ENCODE data around the gene FER1L5. TPM values are rescaled to one million over a fixed set of nuclear protein-coding genes. Genes with fewer than 3 reads are reported as not detected.
"Not testable (repeated sequence)": the region's sequence is repeated elsewhere in the genome, so short reads cannot be mapped to it uniquely, and the experiment has no call there.

The FER1L5 gene
- total and polyA plus RNA-seq, 8 donors, result 0.29 to 1.1 (median 0.79) TPM

- DNase-seq, result no peak
- Histone ChIP-seq H3K9me3 (no peaks in the 10 kb centered on the region), H3K4me1 (no peaks in the 10 kb centered on the region), H3K4me3 (no peak overlapping the region), H3K27ac (no peak overlapping the region), H3K27me3 (no peaks in the 10 kb centered on the region), H3K36me3 (no peaks in the 10 kb centered on the region)
- no peak for ATAC-seq
- intact Hi-C loops (cut with DNase I), result no loop called here
- TF ChIP-seq, protein P1, sequence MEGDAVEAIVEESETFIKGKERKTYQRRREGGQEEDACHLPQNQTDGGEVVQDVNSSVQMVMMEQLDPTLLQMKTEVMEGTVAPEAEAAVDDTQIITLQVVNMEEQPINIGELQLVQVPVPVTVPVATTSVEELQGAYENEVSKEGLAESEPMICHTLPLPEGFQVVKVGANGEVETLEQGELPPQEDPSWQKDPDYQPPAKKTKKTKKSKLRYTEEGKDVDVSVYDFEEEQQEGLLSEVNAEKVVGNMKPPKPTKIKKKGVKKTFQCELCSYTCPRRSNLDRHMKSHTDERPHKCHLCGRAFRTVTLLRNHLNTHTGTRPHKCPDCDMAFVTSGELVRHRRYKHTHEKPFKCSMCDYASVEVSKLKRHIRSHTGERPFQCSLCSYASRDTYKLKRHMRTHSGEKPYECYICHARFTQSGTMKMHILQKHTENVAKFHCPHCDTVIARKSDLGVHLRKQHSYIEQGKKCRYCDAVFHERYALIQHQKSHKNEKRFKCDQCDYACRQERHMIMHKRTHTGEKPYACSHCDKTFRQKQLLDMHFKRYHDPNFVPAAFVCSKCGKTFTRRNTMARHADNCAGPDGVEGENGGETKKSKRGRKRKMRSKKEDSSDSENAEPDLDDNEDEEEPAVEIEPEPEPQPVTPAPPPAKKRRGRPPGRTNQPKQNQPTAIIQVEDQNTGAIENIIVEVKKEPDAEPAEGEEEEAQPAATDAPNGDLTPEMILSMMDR (IDR thresholded peaks at IDR 0.05), result no peak
Observed at GRCh38 chr2:96648306-96648930, 5.9 kb downstream of the FER1L5 start.

DNA sequence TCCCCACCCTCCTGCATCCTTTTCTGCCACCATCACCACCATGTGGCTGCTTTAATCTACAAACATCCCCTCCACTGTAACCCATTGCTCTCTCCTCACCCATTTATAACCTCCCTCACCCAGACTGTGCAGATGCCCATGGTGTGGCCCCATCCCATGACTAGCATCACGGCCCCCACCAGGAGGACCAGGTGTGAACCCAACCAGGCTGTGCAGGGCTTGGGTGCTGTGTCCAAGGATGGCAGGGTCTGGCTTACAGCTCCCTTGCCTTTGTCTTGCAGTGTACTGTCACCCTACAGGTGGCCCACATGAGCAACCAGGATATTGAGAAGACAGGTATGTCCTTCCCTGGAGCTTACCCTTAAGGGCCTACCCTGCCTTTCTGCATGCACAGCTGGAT lies 6.8 kb downstream of the FER1L5 start:
- TF ChIP-seq, protein P1 (IDR thresholded peaks at IDR 0.05), result no peak
- intact Hi-C loops (cut with DNase I), result no loop called here

DNA sequence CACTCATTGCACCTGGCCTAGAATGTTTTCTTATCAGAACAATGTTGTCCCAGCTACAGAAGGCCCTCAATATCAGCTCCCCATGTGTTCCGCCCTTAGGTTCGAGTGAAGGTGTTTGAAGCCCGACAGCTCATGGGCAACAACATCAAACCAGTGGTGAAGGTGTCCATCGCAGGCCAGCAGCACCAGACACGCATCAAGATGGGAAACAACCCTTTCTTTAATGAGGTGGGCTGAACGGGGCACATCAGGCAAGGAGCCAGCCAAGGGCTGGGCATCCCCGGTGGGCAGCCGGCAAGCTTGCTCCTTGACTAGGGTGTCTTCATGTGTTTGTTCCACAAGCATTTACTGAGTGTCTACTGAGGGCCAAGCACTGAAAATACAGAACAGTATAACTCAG lies 9.2 kb downstream of the FER1L5 start:
- no peak for ATAC-seq
- H3K4me1 ChIP-seq, result peaks cover 0 to 11% of the 10 kb centered on the region in 2 donors
- H3K36me3 ChIP-seq, result no peaks in the 10 kb centered on the region
- no peak overlapping the region for H3K27ac ChIP-seq
- no peaks in the 10 kb centered on the region for H3K27me3 ChIP-seq
- intact Hi-C loops (cut with DNase I), result no loop called here
- DNase-seq, result no peak
- H3K4me3 ChIP-seq, result no peak overlapping the region
- TF ChIP-seq, protein P1 (IDR thresholded peaks at IDR 0.05), result no peak
- no peaks in the 10 kb centered on the region for H3K9me3 ChIP-seq

More for the DNA sequence above, 6.8 kb downstream of the FER1L5 start:
- H3K9me3 ChIP-seq, result no peaks in the 10 kb centered on the region
- no peaks in the 10 kb centered on the region for H3K36me3 ChIP-seq
- H3K27ac ChIP-seq, result no peak overlapping the region
- no peak overlapping the region for H3K4me3 ChIP-seq
- H3K27me3 ChIP-seq, result no peaks in the 10 kb centered on the region
- DNase-seq (no peak), ATAC-seq (no peak)
- H3K4me1 ChIP-seq, result no peaks in the 10 kb centered on the region

GRCh38 chr2:96654791-96655190 lies 12.2 kb downstream of the FER1L5 start:
- ATAC-seq; H3K36me3 ChIP-seq; H3K27me3 ChIP-seq; intact Hi-C loops (cut with DNase I); DNase-seq; H3K4me3 ChIP-seq; H3K27ac ChIP-seq; H3K9me3 ChIP-seq: not testable (repeated sequence)
- H3K4me1 ChIP-seq, result peaks cover 0 to 12% of the 10 kb centered on the region in 2 donors

DNA sequence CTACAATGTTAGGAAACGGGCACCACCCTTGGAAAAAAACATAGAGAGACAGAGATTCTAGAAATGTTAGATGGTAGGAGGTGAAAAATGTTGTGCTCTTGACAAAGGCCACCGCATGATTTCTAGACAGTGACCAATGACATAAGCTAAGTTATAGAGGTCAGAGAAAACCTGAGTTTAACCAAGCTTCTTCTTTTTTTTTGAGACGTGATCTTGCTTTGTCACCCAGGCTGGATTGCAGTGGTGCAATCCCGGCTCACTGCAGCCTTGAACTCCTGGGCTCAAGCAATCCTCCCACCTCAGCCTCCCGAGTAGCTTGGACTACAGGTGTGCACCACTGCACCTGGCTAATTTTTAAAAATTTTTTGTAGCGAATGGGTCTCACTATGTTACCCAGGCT lies 13.0 kb downstream of the FER1L5 start:
- peaks cover 0 to 12% of the 10 kb centered on the region in 2 donors for H3K4me1 ChIP-seq
- H3K36me3 ChIP-seq, result no peaks in the 10 kb centered on the region
- ATAC-seq, result no peak
- H3K27me3 ChIP-seq, result no peaks in the 10 kb centered on the region
- no peak overlapping the region for H3K27ac ChIP-seq
- DNase-seq, result no peak
- no peaks in the 10 kb centered on the region for H3K9me3 ChIP-seq
- TF ChIP-seq, protein P1 (IDR thresholded peaks at IDR 0.05), result no peak
- no peak overlapping the region for H3K4me3 ChIP-seq
- intact Hi-C loops (cut with DNase I), result no loop called here

DNA sequence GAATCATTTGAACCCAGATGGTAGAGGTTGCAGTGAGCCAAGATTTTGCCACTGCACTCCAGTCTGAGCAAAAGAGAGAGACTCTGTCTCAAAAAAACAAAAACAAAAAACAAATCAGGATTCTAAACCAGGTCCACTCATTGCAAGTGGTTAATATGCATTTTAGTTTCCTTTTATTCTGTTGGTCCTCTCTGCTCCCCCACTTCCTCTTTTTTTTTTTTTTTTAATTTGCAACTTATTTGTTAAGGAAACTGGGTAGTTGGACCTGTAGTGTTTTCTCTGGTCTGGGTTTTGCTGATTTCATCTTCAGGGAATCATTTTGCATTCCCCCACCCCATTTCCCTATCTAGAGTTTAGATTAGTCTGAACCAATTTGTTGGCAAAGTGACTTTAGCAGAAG lies 14.0 kb downstream of the FER1L5 start:
- Histone ChIP-seq H3K4me3 (no peak overlapping the region), H3K27me3 (no peaks in the 10 kb centered on the region), H3K4me1 (peaks cover 0 to 12% of the 10 kb centered on the region in 2 donors), H3K9me3 (no peaks in the 10 kb centered on the region), H3K27ac (no peak overlapping the region), H3K36me3 (no peaks in the 10 kb centered on the region)
- intact Hi-C loops (cut with DNase I), result no loop called here
- ATAC-seq (no peak), DNase-seq (no peak)
- TF ChIP-seq, protein P1 (IDR thresholded peaks at IDR 0.05), result no peak
